Immature natural killer cell (primary cell): ENCODE data around the gene SCN1A. TPM values are rescaled to one million over a fixed set of nuclear protein-coding genes. Genes with fewer than 3 reads are reported as not detected.

Experiments
- DNase-seq, 3 donors: peaks; one replicate each; pipeline ENCODE4 v3.0.0; 2022; ENCODE audit warnings: mixed read lengths in 1 of 3
- H3K27ac Mint-ChIP-seq, 6 donors: one replicate each; pipeline ENCODE4 v1.8.0; 2020; ENCODE audit warnings: mixed read lengths in 6 of 6, mild to moderate bottlenecking in 5 of 6, inconsistent platforms in 4 of 6, moderate library complexity in 3 of 6
- H3K27me3 Mint-ChIP-seq, 3 donors: one replicate each; pipeline ENCODE4 v1.8.0; 2020 to 2021; ENCODE audit warnings: low read depth in 3 of 3, mild to moderate bottlenecking in 3 of 3, mixed read lengths in 3 of 3, moderate library complexity in 3 of 3, inconsistent platforms in 1 of 3
- H3K36me3 Mint-ChIP-seq, 3 donors: one replicate each; pipeline ENCODE4 v1.8.0; 2020; ENCODE audit warnings: mixed read lengths in 3 of 3, inconsistent platforms in 2 of 3, mild to moderate bottlenecking in 2 of 3
- H3K4me1 Mint-ChIP-seq, 2 donors: one replicate each; pipeline ENCODE4 v1.8.0; 2020; ENCODE audit warnings: inconsistent platforms in 2 of 2, mild to moderate bottlenecking in 2 of 2, mixed read lengths in 2 of 2, moderate library complexity in 1 of 2
- H3K4me3 Mint-ChIP-seq, 5 donors: one replicate each; pipeline ENCODE4 v1.8.0; 2020; ENCODE audit warnings: mild to moderate bottlenecking in 5 of 5, mixed read lengths in 5 of 5, inconsistent platforms in 3 of 5, moderate library complexity in 3 of 5
- H3K9me3 Mint-ChIP-seq, 6 donors: one replicate each; pipeline ENCODE4 v1.8.0; 2020; ENCODE audit warnings: mild to moderate bottlenecking in 6 of 6, mixed read lengths in 6 of 6, inconsistent platforms in 4 of 6, moderate library complexity in 3 of 6
- polyA plus RNA-seq, 3 donors: library from polyadenylated mRNA; unstranded; fragments of 300-500 nt; fragmentation: Illumina TruSeq; gene quantifications; one replicate each; pipeline ENCODE4 v1.2.3, GENCODE V29; 2021

SCN1A gene
- polyA plus RNA-seq, result not detected

DNA sequence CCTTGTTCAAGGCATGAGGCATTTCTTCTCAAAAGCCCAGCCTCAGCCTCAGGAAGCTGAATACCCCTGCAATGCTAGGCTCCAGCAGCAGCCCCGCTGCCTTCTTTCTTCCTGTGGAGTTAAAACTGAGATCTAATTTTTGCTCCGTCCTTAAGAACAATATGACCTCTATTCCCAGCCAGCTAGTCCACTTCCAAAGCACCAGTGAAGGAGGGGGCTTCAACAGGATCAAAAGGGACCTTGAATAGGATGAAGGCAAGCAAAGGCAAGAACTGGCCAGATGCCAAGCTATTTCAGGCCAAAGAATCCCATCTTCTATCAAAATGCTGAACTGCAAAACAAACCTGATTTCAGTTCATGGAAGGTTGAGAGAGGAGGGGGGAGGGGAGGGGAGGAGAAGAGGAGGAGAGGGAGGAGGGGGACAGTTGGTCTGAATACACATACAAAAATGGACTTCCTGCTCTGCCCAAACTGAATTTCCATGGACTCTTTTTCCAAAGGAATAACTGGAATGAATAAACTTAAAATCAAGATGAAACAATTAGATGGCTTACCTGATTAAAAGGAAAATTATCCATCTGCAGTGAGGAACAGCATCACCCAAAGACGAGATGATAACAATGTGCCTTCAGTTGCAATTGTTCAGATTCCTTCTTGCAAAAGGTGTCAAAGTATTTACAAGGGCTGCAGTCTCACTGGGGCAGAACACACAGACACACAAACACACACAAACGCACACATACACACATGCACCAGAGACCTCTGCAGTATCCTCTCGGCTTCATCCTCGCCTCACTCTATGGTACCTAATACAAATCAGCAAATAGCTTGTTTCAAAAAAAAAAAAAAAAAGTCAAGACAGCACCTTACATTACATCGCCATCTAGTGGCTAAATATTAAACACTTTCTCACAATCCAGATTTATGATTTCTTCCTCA lies at the start of gene SCN1A:
TSS of gene SCN1A (minus strand) at position 804 of the 939 bp plus-strand sequence. CDS start 54,399 bp downstream, outside the sequence.
- Mint-ChIP-seq H3K4me3 (no peak within 1 kb of the TSS), H3K27me3 (peaks cover 2 to 9% (median 7%) of the 10 kb centered on the region in 3 donors), H3K4me1 (peaks cover 0 to 2% of the 10 kb centered on the region in 2 donors), H3K27ac (no peak within 1 kb of the TSS), H3K36me3 (no peaks in the 10 kb centered on the region), H3K9me3 (no peaks in the 10 kb centered on the region)
- DNase-seq, result peak; percentile 18 to 32 (median 18)

DNA sequence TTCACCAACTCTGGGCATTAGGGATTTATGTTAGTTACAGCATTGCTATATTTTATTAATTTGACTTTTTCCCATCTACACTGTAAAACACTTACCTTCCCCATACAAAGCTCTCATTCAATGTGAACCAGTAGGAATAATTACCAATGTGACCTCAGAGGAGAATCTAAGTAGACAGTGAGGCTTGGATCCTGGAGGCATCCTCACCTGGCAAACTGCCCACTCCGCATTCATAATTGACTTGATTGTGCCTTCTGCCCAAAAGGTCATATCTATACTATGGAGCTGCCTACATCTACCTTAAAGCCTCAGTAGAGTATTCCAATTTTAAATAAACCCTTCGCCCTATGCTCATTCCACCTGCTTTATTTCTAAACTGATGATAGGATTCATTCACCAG lies 45.4 kb upstream of the SCN1A start:
- DNase-seq, result no peak
- H3K27me3 Mint-ChIP-seq, result peaks cover 0 to 6% (median 1%) of the 10 kb centered on the region in 3 donors
- H3K4me3 Mint-ChIP-seq, result no peak overlapping the region
- no peak overlapping the region for H3K27ac Mint-ChIP-seq
- no peaks in the 10 kb centered on the region for H3K36me3 Mint-ChIP-seq
- H3K9me3 Mint-ChIP-seq, result peaks cover 0 to 4% (median under 1%) of the 10 kb centered on the region in 6 donors
- no peaks in the 10 kb centered on the region for H3K4me1 Mint-ChIP-seq

DNA sequence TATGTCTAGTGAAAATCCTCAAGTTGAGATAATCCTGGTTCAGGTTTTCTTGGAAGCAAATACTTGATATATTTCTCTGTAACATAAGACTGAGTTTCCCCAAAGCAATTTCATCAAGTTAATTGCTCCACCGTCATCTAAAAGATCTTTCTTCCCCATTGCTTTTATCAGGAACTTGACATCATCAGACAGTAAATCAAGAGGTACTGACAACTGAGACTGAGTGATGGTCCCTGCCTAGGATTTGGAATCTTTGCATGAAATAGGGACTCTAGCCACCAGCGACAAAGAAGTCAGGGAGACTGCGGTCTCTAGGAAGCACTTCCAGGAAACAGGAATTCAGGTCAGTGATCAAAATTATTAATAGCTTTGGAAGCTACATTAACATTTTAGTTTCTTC lies 43.4 kb upstream of the SCN1A start:
- Mint-ChIP-seq H3K4me1 (no peaks in the 10 kb centered on the region), H3K9me3 (peaks cover 0 to 4% (median 0%) of the 10 kb centered on the region in 6 donors), H3K27ac (no peak overlapping the region), H3K4me3 (no peak overlapping the region), H3K36me3 (no peaks in the 10 kb centered on the region), H3K27me3 (peaks cover 0 to 5% (median 1%) of the 10 kb centered on the region in 3 donors)
- no peak for DNase-seq

DNA sequence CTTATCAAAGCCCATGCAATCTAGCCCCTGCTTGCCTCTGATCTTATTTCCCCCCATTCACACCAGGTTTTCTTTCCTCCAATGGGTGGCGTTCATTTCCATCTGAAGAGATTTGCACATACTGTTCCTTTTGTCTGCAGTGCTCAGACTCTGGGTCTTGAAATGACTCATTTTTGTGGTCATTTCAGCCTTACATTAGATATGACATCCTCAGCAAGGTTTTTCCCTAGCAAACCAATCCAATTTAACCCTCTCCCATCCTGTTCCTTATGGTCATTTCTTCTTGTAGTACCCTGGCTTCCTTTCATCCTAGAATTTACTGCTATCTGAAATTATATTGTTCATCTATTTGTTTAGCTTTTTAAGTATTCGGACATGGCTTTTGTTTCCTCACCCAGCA lies 42.5 kb upstream of the SCN1A start:
- DNase-seq, result no peak
- Mint-ChIP-seq H3K27ac (no peak overlapping the region), H3K36me3 (no peaks in the 10 kb centered on the region), H3K9me3 (peaks cover 0 to 4% (median 0%) of the 10 kb centered on the region in 6 donors), H3K4me3 (no peak overlapping the region), H3K4me1 (no peaks in the 10 kb centered on the region), H3K27me3 (peaks cover 0 to 5% (median 1%) of the 10 kb centered on the region in 3 donors)

DNA sequence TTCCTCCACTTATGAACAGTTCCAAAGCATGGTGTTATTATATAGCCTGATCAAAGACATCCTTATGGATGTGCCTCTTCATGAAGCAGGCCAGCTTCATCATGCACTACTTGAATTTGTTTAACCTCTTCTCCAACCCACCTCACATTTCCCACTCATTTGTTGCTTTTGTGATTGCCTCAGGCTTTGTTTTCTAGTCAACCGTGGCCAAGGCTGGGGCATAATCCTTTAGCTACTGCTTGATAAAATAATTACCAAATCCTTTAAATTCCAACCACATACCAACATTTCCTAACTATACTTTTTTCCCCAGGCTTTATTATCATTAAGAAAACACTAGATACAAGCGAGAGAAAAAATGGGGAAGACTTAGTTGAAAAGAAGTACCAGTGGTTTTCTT lies 39.6 kb upstream of the SCN1A start:
- Mint-ChIP-seq H3K27ac (no peak overlapping the region), H3K9me3 (peaks cover 0 to 4% (median under 1%) of the 10 kb centered on the region in 6 donors), H3K36me3 (no peaks in the 10 kb centered on the region), H3K27me3 (peaks cover 0 to 5% (median 0%) of the 10 kb centered on the region in 3 donors), H3K4me1 (no peaks in the 10 kb centered on the region), H3K4me3 (no peak overlapping the region)
- DNase-seq, result no peak

DNA sequence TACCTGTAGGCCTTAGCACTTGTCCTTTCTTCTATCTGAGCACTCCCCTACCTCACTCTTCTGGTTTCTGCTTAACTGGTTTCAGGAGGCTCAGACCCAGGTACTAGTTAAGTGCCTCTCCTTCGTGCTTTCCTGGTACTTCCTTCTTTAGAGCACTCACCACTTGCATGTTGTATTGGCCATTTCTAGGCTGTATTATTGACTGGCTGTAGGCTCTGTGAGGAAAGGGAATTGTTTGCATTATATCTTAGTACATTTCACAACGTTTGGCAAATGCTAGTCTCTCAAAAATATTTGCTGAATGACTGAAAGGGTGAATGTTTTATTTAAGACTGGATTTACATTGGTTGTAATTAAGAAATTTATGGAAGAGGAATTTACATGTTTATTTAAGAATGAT lies 36.0 kb upstream of the SCN1A start:
- H3K27me3 Mint-ChIP-seq, result peaks cover 0 to 4% (median 0%) of the 10 kb centered on the region in 3 donors
- H3K4me1 Mint-ChIP-seq, result no peaks in the 10 kb centered on the region
- peaks cover 0 to 4% (median 0%) of the 10 kb centered on the region in 6 donors for H3K9me3 Mint-ChIP-seq
- H3K4me3 Mint-ChIP-seq, result no peak overlapping the region
- no peaks in the 10 kb centered on the region for H3K36me3 Mint-ChIP-seq
- DNase-seq, result no peak
- no peak overlapping the region for H3K27ac Mint-ChIP-seq

DNA sequence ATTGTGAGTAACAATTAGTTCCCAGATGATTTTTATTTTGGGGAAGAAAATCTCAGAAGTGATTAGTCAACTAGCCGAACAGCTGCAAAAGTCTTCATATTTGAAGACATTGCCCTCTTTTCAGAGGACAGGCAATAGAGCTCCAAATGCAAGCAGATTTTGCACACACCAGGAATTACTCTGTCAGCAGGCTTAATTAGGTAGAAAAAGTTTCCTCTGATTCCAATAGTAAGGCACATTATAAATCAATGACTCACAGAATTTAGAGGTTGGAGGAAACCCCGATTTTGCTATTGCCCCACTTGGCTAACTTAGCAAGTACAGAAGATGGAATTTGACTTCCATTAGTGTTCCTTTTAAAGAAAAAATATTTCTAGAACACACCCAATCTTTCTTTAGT lies 30.7 kb upstream of the SCN1A start:
- Mint-ChIP-seq H3K36me3 (no peaks in the 10 kb centered on the region), H3K9me3 (peaks cover 0 to 2% (median 0%) of the 10 kb centered on the region in 6 donors), H3K27me3 (peaks cover 0 to 3% (median 1%) of the 10 kb centered on the region in 3 donors), H3K27ac (no peak overlapping the region), H3K4me1 (no peaks in the 10 kb centered on the region), H3K4me3 (no peak overlapping the region)
- DNase-seq, result no peak

DNA sequence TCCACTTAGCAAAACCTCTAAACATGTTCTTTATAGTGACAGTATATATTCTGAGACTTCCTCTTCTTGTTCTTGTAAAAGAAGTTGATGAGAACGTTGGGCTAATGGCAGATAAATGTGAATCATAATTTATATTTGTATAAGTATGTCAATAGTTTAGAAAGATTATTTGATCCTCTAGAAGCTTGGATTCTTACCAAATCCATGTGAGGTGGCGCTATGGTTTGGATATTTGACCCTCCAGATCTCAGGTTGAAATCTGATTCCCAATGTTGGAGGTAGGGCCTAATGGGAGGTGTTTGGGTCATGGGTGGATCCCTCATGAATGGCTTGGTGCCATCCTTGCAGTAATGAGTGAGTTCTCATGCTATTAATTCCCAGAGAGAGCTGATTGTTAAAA lies 29.8 kb upstream of the SCN1A start:
- DNase-seq, result no peak
- H3K4me1 Mint-ChIP-seq, result no peaks in the 10 kb centered on the region
- no peak overlapping the region for H3K4me3 Mint-ChIP-seq
- H3K9me3 Mint-ChIP-seq, result peaks cover 0 to 2% (median 0%) of the 10 kb centered on the region in 6 donors
- no peak overlapping the region for H3K27ac Mint-ChIP-seq
- H3K36me3 Mint-ChIP-seq, result no peaks in the 10 kb centered on the region
- H3K27me3 Mint-ChIP-seq, result peaks cover 0 to 3% (median 1%) of the 10 kb centered on the region in 3 donors

DNA sequence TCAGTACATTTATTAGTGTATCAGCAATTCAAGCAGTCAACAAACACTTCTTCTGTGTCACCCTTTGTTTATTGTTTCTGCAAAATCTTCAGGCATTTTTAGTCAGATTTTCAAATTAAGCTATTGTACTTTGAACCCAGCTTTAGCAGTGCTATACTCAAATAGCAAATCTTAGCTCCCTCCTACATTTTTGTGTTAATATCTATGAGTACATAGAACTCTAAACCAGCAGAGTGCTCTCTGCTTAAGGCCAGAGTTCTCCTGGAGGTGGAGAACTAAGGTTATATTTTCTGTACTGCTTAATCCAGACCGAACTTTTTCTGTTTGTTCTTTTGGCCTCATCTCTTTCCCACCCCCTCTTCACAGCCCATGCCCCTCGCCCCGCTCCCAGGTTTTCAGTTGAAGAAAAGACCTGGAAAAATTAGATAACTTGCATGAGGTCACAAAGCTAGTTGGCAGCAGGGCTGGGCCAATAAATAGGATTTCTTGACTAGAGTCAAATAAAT lies 29.2 kb upstream of the SCN1A start:
- Mint-ChIP-seq H3K9me3 (peaks cover 0 to 2% (median 0%) of the 10 kb centered on the region in 6 donors), H3K27ac (no peak overlapping the region), H3K4me3 (no peak overlapping the region), H3K27me3 (peaks cover 0 to 3% (median 0%) of the 10 kb centered on the region in 3 donors), H3K36me3 (no peaks in the 10 kb centered on the region), H3K4me1 (no peaks in the 10 kb centered on the region)
- no peak for DNase-seq

DNA sequence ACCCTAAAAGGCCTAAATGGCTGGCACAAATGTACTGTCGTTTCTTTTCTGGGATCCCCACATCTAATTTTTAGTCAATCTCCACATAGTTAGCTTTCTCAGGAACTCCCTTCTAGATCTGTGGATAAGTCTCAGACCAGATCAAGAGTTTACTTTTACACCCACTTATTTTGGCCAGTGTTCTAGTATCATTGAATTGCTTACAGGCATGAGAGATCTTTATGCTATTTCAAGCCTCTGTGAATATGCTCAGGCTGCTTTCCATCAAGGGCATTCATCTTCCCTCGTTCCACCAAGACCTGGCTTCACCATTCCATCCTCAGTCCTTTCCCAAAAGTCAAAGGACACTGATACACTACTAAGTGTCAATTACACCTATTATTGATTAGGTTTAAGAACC lies 27.8 kb upstream of the SCN1A start:
- DNase-seq, result no peak
- H3K4me3 Mint-ChIP-seq, result no peak overlapping the region
- H3K4me1 Mint-ChIP-seq, result no peaks in the 10 kb centered on the region
- peaks cover 0 to 2% (median 0%) of the 10 kb centered on the region in 6 donors for H3K9me3 Mint-ChIP-seq
- H3K27me3 Mint-ChIP-seq, result peaks cover 0 to 3% (median 0%) of the 10 kb centered on the region in 3 donors
- no peak overlapping the region for H3K27ac Mint-ChIP-seq
- H3K36me3 Mint-ChIP-seq, result no peaks in the 10 kb centered on the region

DNA sequence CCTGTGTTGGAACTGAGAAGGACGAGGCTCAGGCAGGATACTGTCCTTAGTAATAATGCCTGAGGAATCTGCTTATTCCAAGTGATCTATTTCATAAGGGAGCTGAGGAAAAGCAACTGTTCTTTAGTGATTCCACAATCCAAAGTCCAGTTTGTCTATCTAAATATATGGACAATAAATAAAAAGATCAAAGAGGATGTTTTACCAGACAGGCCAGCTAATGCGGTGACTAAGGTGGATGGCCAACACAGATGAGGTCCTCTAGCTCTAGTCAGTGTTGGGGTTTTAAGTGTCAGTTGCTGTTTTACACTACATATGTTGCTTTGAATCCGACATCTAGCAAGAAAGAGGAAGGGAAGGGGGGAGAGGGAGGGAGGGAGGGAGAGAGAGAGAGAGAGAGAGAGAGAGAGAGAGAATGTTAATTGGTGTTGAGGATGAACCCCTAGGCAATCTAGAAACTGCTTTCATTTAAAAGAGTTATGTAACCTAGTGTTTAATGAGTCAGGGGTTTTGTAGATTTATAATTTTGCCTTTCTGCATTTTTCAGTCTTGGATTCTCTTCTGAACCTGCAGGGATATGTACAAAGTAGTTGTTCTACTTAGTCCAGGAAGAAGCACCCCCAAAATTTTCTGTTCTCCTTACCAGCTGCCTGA lies 27.0 kb upstream of the SCN1A start:
- Mint-ChIP-seq H3K9me3 (peaks cover 0 to 2% (median 0%) of the 10 kb centered on the region in 6 donors), H3K27ac (no peak overlapping the region), H3K4me1 (no peaks in the 10 kb centered on the region), H3K36me3 (no peaks in the 10 kb centered on the region), H3K27me3 (peaks cover 0 to 3% (median 0%) of the 10 kb centered on the region in 3 donors), H3K4me3 (no peak overlapping the region)
- no peak for DNase-seq

DNA sequence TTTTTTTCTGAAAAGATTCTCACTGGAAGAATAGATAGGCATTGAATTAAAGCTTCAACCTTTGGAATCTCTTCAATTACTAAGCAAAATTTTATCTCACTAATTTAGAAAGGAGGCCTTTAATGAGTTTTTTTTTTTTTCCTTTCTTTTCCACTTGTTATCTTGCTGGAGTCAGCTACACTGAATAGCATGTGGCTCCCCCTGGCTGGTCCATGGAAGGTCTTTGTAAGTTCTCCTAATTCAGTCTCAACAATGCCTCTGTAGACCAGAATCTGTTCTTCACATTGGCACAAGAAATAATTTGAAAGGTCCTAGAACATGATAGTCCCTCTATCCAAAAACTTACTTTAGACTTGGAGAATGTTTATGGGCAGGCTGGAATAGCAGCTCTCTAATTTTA lies 24.2 kb upstream of the SCN1A start:
- H3K4me1 Mint-ChIP-seq, result no peaks in the 10 kb centered on the region
- no peaks in the 10 kb centered on the region for H3K36me3 Mint-ChIP-seq
- no peak overlapping the region for H3K27ac Mint-ChIP-seq
- H3K9me3 Mint-ChIP-seq, result no peaks in the 10 kb centered on the region
- H3K4me3 Mint-ChIP-seq, result no peak overlapping the region
- no peak for DNase-seq
- peaks cover 0 to 6% (median 0%) of the 10 kb centered on the region in 3 donors for H3K27me3 Mint-ChIP-seq

DNA sequence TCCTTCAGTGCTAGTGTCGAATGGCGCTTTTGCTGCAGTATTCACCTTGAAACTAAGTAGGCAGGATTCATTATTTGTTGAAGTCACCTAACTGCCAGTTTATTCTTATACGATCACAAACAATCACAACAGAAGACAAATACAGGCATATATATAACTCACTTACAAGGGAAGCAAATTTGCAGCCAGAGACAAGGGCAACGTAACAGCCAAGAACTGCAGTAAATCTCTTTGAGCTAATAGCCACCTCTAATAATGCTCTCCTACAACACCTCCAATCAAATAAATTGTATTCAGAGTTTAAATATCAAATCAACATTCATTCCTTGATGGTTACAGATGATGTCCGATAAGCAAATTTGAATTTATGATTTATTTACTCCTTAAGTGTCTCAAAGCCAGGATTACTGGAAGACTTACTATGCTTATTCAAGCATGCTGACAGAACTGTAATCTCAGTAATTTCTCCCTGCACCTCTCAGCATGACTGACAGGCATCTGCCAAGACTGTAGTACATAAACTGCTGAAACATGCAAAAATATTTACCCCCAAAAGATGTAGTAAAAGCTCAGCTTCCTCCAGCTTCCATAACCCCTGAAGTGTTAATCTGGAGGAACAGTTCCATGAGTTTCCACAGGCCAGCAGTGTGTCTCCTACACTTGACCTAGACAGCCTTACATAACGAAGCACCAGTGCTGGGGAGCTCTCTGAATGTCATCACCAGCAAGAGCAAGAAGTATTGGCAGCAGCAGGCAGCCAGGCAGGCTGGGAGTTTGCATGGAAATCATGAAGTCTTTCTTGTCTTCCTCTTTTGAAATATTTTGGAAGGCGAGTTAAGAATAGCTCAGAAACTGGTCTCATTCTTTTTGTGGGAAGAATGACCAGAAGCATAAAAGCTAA lies 20.9 kb upstream of the SCN1A start:
- Mint-ChIP-seq H3K27me3 (peaks cover 0 to 3% (median 0%) of the 10 kb centered on the region in 3 donors), H3K27ac (no peak overlapping the region), H3K9me3 (peaks cover 0 to 2% (median 0%) of the 10 kb centered on the region in 6 donors), H3K4me1 (no peaks in the 10 kb centered on the region), H3K4me3 (no peak overlapping the region), H3K36me3 (no peaks in the 10 kb centered on the region)
- no peak for DNase-seq
